Adrenal gland (tissue), 12 donors: ENCODE measurements around the gene BTBD1. TPM values are rescaled to one million over a fixed set of nuclear protein-coding genes. Genes with fewer than 3 reads are reported as not detected.
A peak's percentile ranks its signal among the peaks of the same experiment; 100 is the strongest.

Experiments
- DNase-seq, 7 donors: peaks; one replicate each; pipeline ENCODE4 v3.0.0-alpha.2; 2019 to 2020
- H3K27ac ChIP-seq, 5 donors: fragments of 200-600 bp; sonication (generic) in 4 of 5; 1 replicate in 3 of 5; 2 replicates in 2 of 5; pipeline versions ENCODE4 v1.5.1 to v1.8.0; 2016 to 2020; ENCODE audit warnings: mild to moderate bottlenecking in 1 of 5
- H3K27me3 ChIP-seq: fragments of 200-600 bp; 2 replicates; pipeline ENCODE4 v1.8.0; 2021
- H3K36me3 ChIP-seq, 2 donors: fragments of 200-600 bp; replicated peaks in 1 of 2; 1 replicate in 1 of 2; 2 replicates in 1 of 2; pipeline versions ENCODE4 v1.5.1 to v1.8.0; 2018 to 2022
- H3K4me1 ChIP-seq, 2 donors: fragments of 200-600 bp; replicated peaks in 1 of 2; 1 replicate in 1 of 2; 2 replicates in 1 of 2; pipeline versions ENCODE4 v1.5.1 to v1.8.0; 2018 to 2021
- H3K4me3 ChIP-seq, 4 donors: fragments of 200-600 bp; sonication (generic) in 3 of 4; one replicate each; pipeline ENCODE4 v1.5.1; 2016 to 2018
- H3K9me3 ChIP-seq, 3 donors: fragments of 200-600 bp; sonication (generic) in 1 of 3; replicated peaks in 1 of 3; 1 replicate in 2 of 3; 2 replicates in 1 of 3; pipeline versions ENCODE4 v1.5.1 to v1.8.0; 2016 to 2021
- CTCF ChIP-seq, 6 experiments: fragments of 450-650 bp in 4 of 6; fragments of 200-600 bp in 2 of 6; sonication (generic) in 1 of 6; IDR thresholded peaks; 1 replicate in 5 of 6; 2 replicates in 1 of 6; pipeline versions ENCODE4 v1.5.1 to v1.8.0; 2016 to 2021; ENCODE audit warnings: antibody characterized with exemption in 6 of 6, mild to moderate bottlenecking in 2 of 6, moderate library complexity in 1 of 6
- POLR2A ChIP-seq, 2 donors: fragments of 450-650 bp; IDR thresholded peaks; one replicate each; pipeline ENCODE4 v1.6.1; 2017; ENCODE audit warnings: antibody characterized with exemption in 2 of 2, mild to moderate bottlenecking in 2 of 2, moderate library complexity in 1 of 2
- WGBS, 4 donors: extraction: QIAGEN DNeasy Blood & Tissue Kit in 2 of 4; methylation state at CpG; one replicate each; pipeline versions ENCODE4 v1.1.5 to v1.1.7; 2013 to 2017; 5-methylcytosine and 5-hydroxymethylcytosine counted together
- intact Hi-C, 2 donors: fragments of 100-400 bp; cut with DNase I; formaldehyde crosslinking; loops; one replicate each; pipeline versions ENCODE4 v1.14.1 to v1.15.0; 2022 to 2023
- polyA plus RNA-seq, 3 donors: library from polyadenylated mRNA; stranded (reverse); fragments of 200-250 nt in 2 of 3; fragments of 350-450 nt in 1 of 3; fragmentation: Illumina TruSeq in 1 of 3; extraction: RNeasy Lipid Tissue Mini Kit (QIAGEN cat#74804) in 1 of 3; gene quantifications; one replicate each; pipeline ENCODE4 v1.2.3, GENCODE V29; 2013 to 2014
- total RNA-seq, 9 donors: library from RNA; depleted of rRNA in 4 of 9; stranded (reverse); fragments of >200 nt in 4 of 9; fragments of 120-200 nt in 1 of 9; fragmentation: NEBNext Ultra II Directional in 1 of 9; extraction: Animal tissue kit (Norgen Biotek cat#: 25700) in 1 of 9; gene quantifications; one replicate each; pipeline versions ENCODE4 v1.1.0 to v1.2.4, GENCODE V29; 2013 to 2023
- donor health status: healthy with polysubstance abuse.
- donor health status: Bipolar disorder and iron deficiency.
- donor health status: DM: yes; HTN: yes; CAD: no.
- donor health status: DM: no; HTN: no; CAD: no.
- donor health status: DM: no; HTN: no; CAD: no.
- donor health status: DM: yes; HTN: yes; CAD: no.

Gene BTBD1
- total and polyA plus RNA-seq, 12 donors, result 7.2 to 72.6 (median 49.7) TPM

- Histone ChIP-seq H3K4me3 (no peak overlapping the region), H3K36me3 (no peaks in the 10 kb centered on the region), H3K4me1 (no peaks in the 10 kb centered on the region), H3K27ac (no peak overlapping the region), H3K9me3 (no peaks in the 10 kb centered on the region), H3K27me3 (no peaks in the 10 kb centered on the region)
- no peak for DNase-seq
- intact Hi-C loops, result no loop called here
- WGBS, 4 donors, result 92 to 97% (median 96%) methylated on average over 6 of the region's 6 CpGs
- TF ChIP-seq CTCF (IDR thresholded peaks at IDR 0.05) (no peak), POLR2A (IDR thresholded peaks at IDR 0.05) (no peak)
These were observed 47.8 kb upstream of the BTBD1 start for GRCh38 chr15:83114856-83115255.

- Histone ChIP-seq H3K9me3 (no peaks in the 10 kb centered on the region), H3K4me1 (no peaks in the 10 kb centered on the region), H3K4me3 (no peak overlapping the region), H3K36me3 (no peaks in the 10 kb centered on the region), H3K27me3 (no peaks in the 10 kb centered on the region), H3K27ac (no peak overlapping the region)
- WGBS, 4 donors, result 81 to 88% (median 84%) methylated on average over 5 of the region's 5 CpGs
- TF ChIP-seq POLR2A (IDR thresholded peaks at IDR 0.05) (no peak), CTCF (IDR thresholded peaks at IDR 0.05) (no peak)
- no peak for DNase-seq
- intact Hi-C loops, result no loop called here
These were observed 47.0 kb upstream of the BTBD1 start for GRCh38 chr15:83113881-83114674.

GRCh38 chr15:83112956-83113299, 45.9 kb upstream of the BTBD1 start:
- WGBS, 4 donors, result 36 to 50% (median 42%) methylated on average over 2 to 3 of the region's 3 CpGs
- DNase-seq, result peak in 1 of 7 donors; percentile 34
- Histone ChIP-seq H3K36me3 (no peaks in the 10 kb centered on the region), H3K27ac (peak overlapping the region in 1 of 5 donors; percentile 74), H3K9me3 (no peaks in the 10 kb centered on the region), H3K4me1 (no peaks in the 10 kb centered on the region), H3K27me3 (no peaks in the 10 kb centered on the region), H3K4me3 (no peak overlapping the region)
- intact Hi-C loops, result no loop called here
- TF ChIP-seq CTCF (IDR thresholded peaks at IDR 0.05), result no peak
- no peak for TF ChIP-seq POLR2A (IDR thresholded peaks at IDR 0.05)

GRCh38 chr15:83112233-83112955, 45.3 kb upstream of the BTBD1 start:
- H3K36me3 ChIP-seq, result no peaks in the 10 kb centered on the region
- WGBS, 4 donors, result 53 to 74% (median 60%) methylated on average over 4 to 8 of the region's 8 CpGs
- peak in 4 of 7 donors; percentile 23 to 58 (median 36) for DNase-seq
- intact Hi-C loops, result no loop called here
- peaks cover 5% of the 10 kb centered on the region for H3K27me3 ChIP-seq
- no peak overlapping the region for H3K4me3 ChIP-seq
- H3K9me3 ChIP-seq, result no peaks in the 10 kb centered on the region
- H3K27ac ChIP-seq, result peak overlapping the region in 1 of 5 donors; percentile 74
- H3K4me1 ChIP-seq, result peaks cover 0 to under 1% of the 10 kb centered on the region in 2 donors
- TF ChIP-seq CTCF (IDR thresholded peaks at IDR 0.05) (no peak), POLR2A (IDR thresholded peaks at IDR 0.05) (no peak)
